H9 (cell line): ENCODE results near the gene RPEL1. TPM values are rescaled to one million over a fixed set of nuclear protein-coding genes. Genes with fewer than 3 reads are reported as not detected.

Experiments
- DNase-seq: peaks from one replicate; pipeline ENCODE4 v3.0.0-alpha.2; 2017
- H2AFZ ChIP-seq: one replicate; pipeline ENCODE4 v1.6.1; 2013; ENCODE audit warnings: mild to moderate bottlenecking, low read length, control low read depth, moderate library complexity
- H2AK5ac ChIP-seq: 2 replicates; pipeline ENCODE4 v1.6.1; 2013; ENCODE audit warnings: low read length, control low read depth, mixed read lengths; ENCODE audit not compliant: insufficient read length
- H2BK120ac ChIP-seq: one replicate; pipeline ENCODE4 v1.6.1; 2013; ENCODE audit warnings: low read depth, mild to moderate bottlenecking, low read length, control low read depth, inconsistent platforms; ENCODE audit not compliant: poor library complexity, severe bottlenecking
- H2BK12ac ChIP-seq: 2 replicates; pipeline ENCODE4 v1.6.1; 2013; ENCODE audit warnings: low read length, control low read depth, mixed read lengths, low read depth; ENCODE audit not compliant: insufficient read length
- H2BK15ac ChIP-seq: 2 replicates; pipeline ENCODE4 v1.6.1; 2013; ENCODE audit warnings: low read depth, low read length, control low read depth
- H2BK20ac ChIP-seq: one replicate; pipeline ENCODE4 v1.6.1; 2013; ENCODE audit warnings: low read depth, mild to moderate bottlenecking, low read length, control low read depth, inconsistent platforms; ENCODE audit not compliant: poor library complexity, severe bottlenecking
- H2BK5ac ChIP-seq: 2 replicates; pipeline ENCODE4 v1.6.1; 2013; ENCODE audit warnings: low read length, control low read depth, mixed read lengths; ENCODE audit not compliant: insufficient read length
- H3K14ac ChIP-seq: 2 replicates; pipeline ENCODE4 v1.6.1; 2013; ENCODE audit warnings: low read length, control low read depth; ENCODE audit not compliant: insufficient read depth
- H3K18ac ChIP-seq: 2 replicates; pipeline ENCODE4 v1.6.1; 2013; ENCODE audit warnings: low read depth, mild to moderate bottlenecking, mixed read lengths, low read length, control low read depth; ENCODE audit not compliant: insufficient read length
- H3K23ac ChIP-seq: 2 replicates; pipeline ENCODE4 v1.6.1; 2013; ENCODE audit warnings: low read length, control low read depth, mixed read lengths, low read depth; ENCODE audit not compliant: insufficient read length
- H3K23me2 ChIP-seq: 2 replicates; pipeline ENCODE4 v1.6.1; 2013; ENCODE audit warnings: low read depth, mild to moderate bottlenecking, mixed read lengths, low read length, control low read depth; ENCODE audit not compliant: insufficient read length, poor library complexity, severe bottlenecking
- H3K27ac ChIP-seq: 2 replicates; pipeline ENCODE4 v1.5.1; 2013; ENCODE audit warnings: low read length, control low read depth, mixed read lengths, low read depth; ENCODE audit not compliant: insufficient read length
- H3K27me3 ChIP-seq: 2 replicates; pipeline ENCODE4 v1.6.1; 2013; ENCODE audit warnings: low read length, control low read depth, inconsistent platforms; ENCODE audit not compliant: insufficient read depth
- H3K4ac ChIP-seq: 2 replicates; pipeline ENCODE4 v1.6.1; 2013; ENCODE audit warnings: low read depth, mild to moderate bottlenecking, control low read depth, inconsistent platforms, low read length, moderate library complexity
- H3K4me1 ChIP-seq: 2 replicates; pipeline ENCODE4 v1.6.1; 2013; ENCODE audit warnings: low read length, control low read depth, inconsistent platforms; ENCODE audit not compliant: insufficient read depth
- H3K4me2 ChIP-seq: 2 replicates; pipeline ENCODE4 v1.6.1; 2013; ENCODE audit warnings: low read length, control low read depth, mixed read lengths; ENCODE audit not compliant: insufficient read length, insufficient read depth
- H3K56ac ChIP-seq: 2 replicates; pipeline ENCODE4 v1.6.1; 2013; ENCODE audit warnings: low read depth, mild to moderate bottlenecking, mixed read lengths, low read length, control low read depth; ENCODE audit not compliant: insufficient read length
- H3K79me1 ChIP-seq: 2 replicates; pipeline ENCODE4 v1.6.1; 2013; ENCODE audit warnings: low read depth, mild to moderate bottlenecking, moderate library complexity, low read length, control low read depth, inconsistent platforms; ENCODE audit not compliant: insufficient read depth, poor library complexity, severe bottlenecking
- H3K79me2 ChIP-seq: 2 replicates; pipeline ENCODE4 v1.6.1; 2013; ENCODE audit warnings: low read length, control low read depth, inconsistent platforms; ENCODE audit not compliant: insufficient read depth
- H3K9ac ChIP-seq: 2 replicates; pipeline ENCODE4 v1.6.1; 2013; ENCODE audit warnings: low read length, control low read depth, mixed read lengths; ENCODE audit not compliant: insufficient read length; ENCODE audit errors: extremely low read depth
- H3K9me3 ChIP-seq: one replicate; pipeline ENCODE4 v1.6.1; 2013; ENCODE audit warnings: low read depth, low read length, inconsistent platforms; ENCODE audit not compliant: control insufficient read depth
- H3T11ph ChIP-seq: one replicate; pipeline ENCODE4 v1.6.1; 2013; ENCODE audit warnings: mild to moderate bottlenecking, low read length, control low read depth, inconsistent platforms
- H4K20me1 ChIP-seq: one replicate; pipeline ENCODE4 v1.6.1; 2013; ENCODE audit not compliant: control insufficient read depth, insufficient read length, insufficient read depth
- H4K5ac ChIP-seq: 2 replicates; pipeline ENCODE4 v1.6.1; 2013; ENCODE audit warnings: low read depth, mild to moderate bottlenecking, mixed read lengths, low read length, control low read depth; ENCODE audit not compliant: insufficient read length
- H4K8ac ChIP-seq: replicated peaks from 2 replicates; pipeline ENCODE4 v1.6.1; 2013; ENCODE audit warnings: low read length, control low read depth, mixed read lengths, low read depth; ENCODE audit not compliant: insufficient read length
- H4K91ac ChIP-seq: 2 replicates; pipeline ENCODE4 v1.6.1; 2013; ENCODE audit warnings: low read depth, mild to moderate bottlenecking, moderate library complexity, mixed read lengths, low read length, control low read depth; ENCODE audit not compliant: insufficient read length
- H3K27ac Mint-ChIP-seq, 3 experiments: 2 replicates in 2 of 3; 3 replicates in 1 of 3; pipeline ENCODE4 v1.8.0; 2020 to 2021; ENCODE audit warnings: mixed read lengths in 3 of 3, mild to moderate bottlenecking in 1 of 3, moderate library complexity in 1 of 3
- H3K27me3 Mint-ChIP-seq: 2 replicates; pipeline ENCODE4 v1.8.0; 2021; ENCODE audit warnings: low read depth, mild to moderate bottlenecking, moderate library complexity, mixed read lengths
- H3K36me3 Mint-ChIP-seq, 3 experiments: 2 replicates in 2 of 3; 3 replicates in 1 of 3; pipeline ENCODE4 v1.8.0; 2020 to 2021; ENCODE audit warnings: low read depth in 3 of 3, mixed read lengths in 3 of 3; ENCODE audit not compliant: insufficient read depth in 1 of 3
- H3K4me1 Mint-ChIP-seq, 2 experiments: 2 replicates each; pipeline ENCODE4 v1.8.0; 2020; ENCODE audit warnings: mixed read lengths in 2 of 2
- H3K4me3 Mint-ChIP-seq, 2 experiments: 2 replicates in 1 of 2; 3 replicates in 1 of 2; pipeline ENCODE4 v1.8.0; 2020 to 2021; ENCODE audit warnings: mild to moderate bottlenecking in 2 of 2, mixed read lengths in 2 of 2, moderate library complexity in 1 of 2
- H3K9me3 Mint-ChIP-seq, 2 experiments: 2 replicates in 1 of 2; 3 replicates in 1 of 2; pipeline ENCODE4 v1.8.0; 2020; ENCODE audit warnings: mild to moderate bottlenecking in 2 of 2, mixed read lengths in 2 of 2, moderate library complexity in 1 of 2
- CTCF ChIP-seq: fragments of 200-600 bp; sonication (generic); conservative IDR thresholded peaks from 3 replicates; pipeline ENCODE4 v1.8.0; 2021; ENCODE audit warnings: antibody characterized with exemption, mild to moderate bottlenecking
- WGBS: extraction: QIAGEN DNeasy Blood & Tissue Kit; methylation state at CpG from one replicate; pipeline ENCODE4 v1.1.7; 2013; ENCODE audit warnings: missing lambda C conversion rate, low lambda C conversion rate, mixed read lengths; ENCODE audit not compliant: insufficient read length; ENCODE audit errors: extremely low coverage; 5-methylcytosine and 5-hydroxymethylcytosine counted together
- total RNA-seq: library from RNA; stranded (reverse); gene quantifications from 2 replicates; pipeline ENCODE4 v1.2.1, GENCODE V29; 2021

RPEL1 gene
- total RNA-seq, 1 experiment from 2014 or later = 0.13 TPM

GRCh38 chr10:103276251-103276895 lies 30.7 kb downstream of the RPEL1 start:
- Mint-ChIP-seq H3K27ac (no peak overlapping the region), H3K36me3 (no peaks in the 10 kb centered on the region), H3K9me3 (no peaks in the 10 kb centered on the region; a peak in 1 of 5 replicates), H3K27me3 (peaks cover 67% of the 10 kb centered on the region), H3K4me3 (peak overlapping the region; percentile 73 to 89), H3K4me1 (peaks cover 16 to 21% of the 10 kb centered on the region in 2 experiments)
- Histone ChIP-seq H3K14ac (no peak overlapping the region), H2BK20ac (no peak overlapping the region), H3T11ph (no peak overlapping the region), H3K79me2 (no peaks in the 10 kb centered on the region), H2BK120ac (no peak overlapping the region), H2BK15ac (no peak overlapping the region), H3K27ac (no peak overlapping the region), H2AK5ac (no peak overlapping the region), H3K56ac (no peak overlapping the region), H3K4ac (no peak overlapping the region), H4K91ac (no peak overlapping the region), H4K5ac (no peak overlapping the region), H3K18ac (no peak overlapping the region), H3K23ac (no peak overlapping the region), H3K4me2 (peak overlapping the region; percentile 84), H4K20me1 (no peaks in the 10 kb centered on the region), H2BK12ac (no peak overlapping the region), H2AFZ (peak overlapping the region; percentile 67), H4K8ac (no peak overlapping the region), H3K4me1 (no peaks in the 10 kb centered on the region), H3K9ac (no peak overlapping the region), H3K79me1 (no peaks in the 10 kb centered on the region), H3K23me2 (peaks cover 14% of the 10 kb centered on the region), H3K9me3 (no peaks in the 10 kb centered on the region), H3K27me3 (peaks cover 24% of the 10 kb centered on the region), H2BK5ac (no peak overlapping the region)
- DNase-seq = peak; percentile 30
- TF ChIP-seq CTCF = no peak
- no CpG with 5 or more reads among the region's 21 CpGs for WGBS
